H1 (cell line): ENCODE results near the gene DDX11. TPM values are rescaled to one million over a fixed set of nuclear protein-coding genes. Genes with fewer than 3 reads are reported as not detected.

ENCODE experiments used
- CTCF ChIA-PET: fragments of 300-600 bp; sonication (Branson Sonifier 250); formaldehyde crosslinking; loops from one replicate; lab custom pipeline; 2021; ENCODE audit not compliant: partially characterized antibody; lab: Charles Lee
- POLR2A ChIA-PET: fragments of 300-600 bp; sonication (Branson Sonifier 250); formaldehyde crosslinking; loops from one replicate; lab custom pipeline; 2021; ENCODE audit warnings: inconsistent platforms; ENCODE audit not compliant: partially characterized antibody; lab: Charles Lee
- DNase-seq, 2 experiments: peaks; one replicate each; pipeline versions ENCODE4 v3.0.0 to v3.0.0-alpha.2; 2010 to 2022; ENCODE audit warnings: low spot score in 2 of 2, low read depth in 1 of 2, mixed read lengths in 1 of 2
- FAIRE-seq: peaks from 2 replicates; lab custom pipeline; 2011; peaks lifted over from hg19 to GRCh38; lab: Jason Lieb, UNC
- H2AFZ ChIP-seq: 2 replicates; pipeline ENCODE4 v1.8.1; 2012; ENCODE audit warnings: low read length, inconsistent platforms
- H2AK5ac ChIP-seq: 2 replicates; pipeline ENCODE4 v1.6.1; 2013; ENCODE audit warnings: low read depth, low read length
- H2BK120ac ChIP-seq: replicated peaks from 2 replicates; pipeline ENCODE3; 2013; ENCODE audit warnings: low read depth, low read length, inconsistent platforms
- H2BK12ac ChIP-seq: 2 replicates; pipeline ENCODE4 v1.6.1; 2013; ENCODE audit warnings: low read depth, low read length
- H2BK15ac ChIP-seq: 2 replicates; pipeline ENCODE4 v1.6.1; 2013; ENCODE audit warnings: low read length
- H2BK20ac ChIP-seq: 2 replicates; pipeline ENCODE4 v1.6.1; 2013; ENCODE audit warnings: low read length
- H2BK5ac ChIP-seq: 2 replicates; pipeline ENCODE4 v1.6.1; 2013; ENCODE audit warnings: low read depth, low read length
- H3K14ac ChIP-seq: 2 replicates; pipeline ENCODE4 v1.6.1; 2013; ENCODE audit warnings: inconsistent platforms; ENCODE audit not compliant: insufficient read length
- H3K18ac ChIP-seq: 2 replicates; pipeline ENCODE4 v1.6.1; 2013; ENCODE audit warnings: low read length; ENCODE audit errors: extremely low read depth
- H3K23ac ChIP-seq: 2 replicates; pipeline ENCODE4 v1.6.1; 2013; ENCODE audit warnings: inconsistent platforms; ENCODE audit not compliant: insufficient read length
- H3K23me2 ChIP-seq: 2 replicates; pipeline ENCODE4 v1.6.1; 2013; ENCODE audit warnings: low read depth, low read length
- H3K27ac ChIP-seq: 2 replicates; pipeline ENCODE4 v1.6.1; 2011; ENCODE audit warnings: low read depth, low read length, inconsistent platforms
- H3K27me3 ChIP-seq, 4 experiments: replicated peaks in 1 of 4; 1 replicate in 1 of 4; 2 replicates in 3 of 4; pipeline versions ENCODE4 v1.6.1 to v1.8.1; 2011 to 2013; ENCODE audit warnings: low read length in 3 of 4, mild to moderate bottlenecking in 3 of 4, inconsistent platforms in 2 of 4, mixed read lengths in 2 of 4, moderate library complexity in 1 of 4; ENCODE audit not compliant: control insufficient read depth in 3 of 4, insufficient read depth in 3 of 4; ENCODE audit errors: extremely low read depth in 1 of 4
- H3K36me3 ChIP-seq, 4 experiments: 2 replicates each; pipeline versions ENCODE4 v1.6.1 to v1.8.1; 2011 to 2013; ENCODE audit warnings: mild to moderate bottlenecking in 4 of 4, low read length in 3 of 4, moderate library complexity in 2 of 4, control low read depth in 1 of 4, inconsistent platforms in 1 of 4; ENCODE audit not compliant: insufficient read depth in 4 of 4, control insufficient read depth in 2 of 4
- H3K4ac ChIP-seq: replicated peaks from 2 replicates; pipeline ENCODE3; 2013; ENCODE audit warnings: low read length, low read depth, mixed read lengths, inconsistent platforms; ENCODE audit not compliant: insufficient read length
- H3K4me1 ChIP-seq, 4 experiments: replicated peaks in 1 of 4; 1 replicate in 1 of 4; 2 replicates in 3 of 4; pipeline versions ENCODE4 v1.6.1 to v1.8.1; 2011 to 2013; ENCODE audit warnings: low read length in 3 of 4, inconsistent platforms in 2 of 4, mixed read lengths in 1 of 4; ENCODE audit not compliant: insufficient read depth in 4 of 4, control insufficient read depth in 3 of 4
- H3K4me2 ChIP-seq, 2 experiments: 2 replicates each; pipeline versions ENCODE4 v1.6.1 to v1.8.1; 2011 to 2013; ENCODE audit warnings: low read depth in 2 of 2, low read length in 2 of 2, control low read depth in 1 of 2, inconsistent platforms in 1 of 2, mild to moderate bottlenecking in 1 of 2; ENCODE audit not compliant: insufficient read depth in 1 of 2
- H3K4me3 ChIP-seq, 4 experiments: fragments of 200-600, 300-600 bp in 1 of 4; sonication (generic), shearing (Covaris generic), sonication (Bioruptor Twin) in 1 of 4; 2 replicates each; pipeline versions ENCODE4 v1.5.1 to v1.8.1; 2011 to 2016; ENCODE audit warnings: low read length in 4 of 4, low read depth in 3 of 4, control low read depth in 2 of 4, inconsistent platforms in 2 of 4, mild to moderate bottlenecking in 2 of 4, mixed read lengths in 1 of 4, moderate library complexity in 1 of 4; ENCODE audit not compliant: insufficient read depth in 2 of 4; ENCODE audit errors: extremely low read depth in 1 of 4
- H3K56ac ChIP-seq: replicated peaks from 2 replicates; pipeline ENCODE3; 2013; ENCODE audit warnings: low read depth, mild to moderate bottlenecking, mixed read lengths, low read length, inconsistent platforms; ENCODE audit not compliant: insufficient read length
- H3K79me1 ChIP-seq: 2 replicates; pipeline ENCODE4 v1.6.1; 2013; ENCODE audit warnings: low read depth, low read length, control low read depth
- H3K79me2 ChIP-seq, 2 experiments: 2 replicates each; pipeline versions ENCODE4 v1.6.1 to v1.8.1; 2012 to 2013; ENCODE audit warnings: low read length in 2 of 2, mild to moderate bottlenecking in 2 of 2, inconsistent platforms in 1 of 2; ENCODE audit not compliant: insufficient read depth in 2 of 2, control insufficient read depth in 1 of 2
- H3K9ac ChIP-seq, 4 experiments: replicated peaks in 1 of 4; 1 replicate in 1 of 4; 2 replicates in 3 of 4; pipeline versions ENCODE4 v1.6.1 to v1.8.1; 2011 to 2013; ENCODE audit warnings: low read depth in 3 of 4, low read length in 3 of 4, control low read depth in 2 of 4, mild to moderate bottlenecking in 2 of 4, moderate library complexity in 2 of 4, inconsistent platforms in 1 of 4; ENCODE audit errors: extremely low read depth in 1 of 4
- H3K9me3 ChIP-seq, 2 experiments: 2 replicates each; pipeline versions ENCODE4 v1.6.1 to v1.8.1; 2012 to 2013; ENCODE audit warnings: mild to moderate bottlenecking in 2 of 2, moderate library complexity in 2 of 2, control low read depth in 1 of 2, inconsistent platforms in 1 of 2, low read depth in 1 of 2, low read length in 1 of 2, mixed read lengths in 1 of 2; ENCODE audit not compliant: insufficient read depth in 2 of 2
- H4K20me1 ChIP-seq, 2 experiments: replicated peaks in 1 of 2; 2 replicates each; pipeline versions ENCODE3 to v1.8.1; 2011 to 2013; ENCODE audit warnings: inconsistent platforms in 2 of 2, low read length in 2 of 2, mild to moderate bottlenecking in 1 of 2; ENCODE audit not compliant: insufficient read depth in 2 of 2, control insufficient read depth in 1 of 2
- H4K5ac ChIP-seq: 2 replicates; pipeline ENCODE4 v1.6.1; 2013; ENCODE audit warnings: low read length, low read depth, mixed read lengths, inconsistent platforms; ENCODE audit not compliant: insufficient read length
- H4K8ac ChIP-seq: 2 replicates; pipeline ENCODE4 v1.8.0; 2013; ENCODE audit warnings: mild to moderate bottlenecking, moderate library complexity, low read length, inconsistent platforms; ENCODE audit not compliant: insufficient read depth; ENCODE audit errors: extremely low read depth
- H4K91ac ChIP-seq: replicated peaks from 2 replicates; pipeline ENCODE3; 2013; ENCODE audit warnings: low read length, mixed read lengths, inconsistent platforms; ENCODE audit not compliant: insufficient read length
- CBX8 ChIP-seq: fragments of 300-800, 300-1000 bp; sonication (generic); IDR thresholded peaks from 2 replicates; pipeline ENCODE4 v1.7.1; 2016; ENCODE audit warnings: low read depth, low read length, borderline replicate concordance
- CHD2 ChIP-seq: IDR thresholded peaks from 2 replicates; pipeline ENCODE4 v1.6.1; 2012; ENCODE audit warnings: low read length, improper control_type of control experiment
- CREB1 ChIP-seq: IDR thresholded peaks from 2 replicates; pipeline ENCODE4 v1.6.1; 2012; ENCODE audit warnings: inconsistent platforms
- CTBP2 ChIP-seq: IDR thresholded peaks from 2 replicates; pipeline ENCODE4 v1.7.0; 2011; ENCODE audit warnings: borderline replicate concordance, mild to moderate bottlenecking, moderate library complexity, mixed read lengths, low read length; ENCODE audit not compliant: insufficient read depth, insufficient read length
- PHF8 ChIP-seq: fragments of 200-600 bp; sonication (generic); conservative IDR thresholded peaks from 2 replicates; pipeline ENCODE4 v1.7.1; 2012; ENCODE audit warnings: low read depth, mild to moderate bottlenecking, inconsistent platforms, low read length, moderate library complexity
- POLR2A ChIP-seq, 2 experiments: IDR thresholded peaks; 1 replicate in 1 of 2; 2 replicates in 1 of 2; pipeline ENCODE4 v1.6.1; 2011; ENCODE audit warnings: low read depth in 2 of 2, low read length in 2 of 2, mild to moderate bottlenecking in 2 of 2; ENCODE audit errors: control extremely low read depth in 1 of 2
- SIN3A ChIP-seq, 2 experiments: IDR thresholded peaks in 1 of 2; conservative IDR thresholded peaks in 1 of 2; 2 replicates each; pipeline ENCODE4 v1.6.1; 2011 to 2012; ENCODE audit warnings: low read length in 2 of 2, improper control_type of control experiment in 1 of 2, low read depth in 1 of 2, mild to moderate bottlenecking in 1 of 2
- SP2 ChIP-seq: IDR thresholded peaks from 2 replicates; pipeline ENCODE4 v1.6.1; 2012; ENCODE audit warnings: mild to moderate bottlenecking, low read length, inconsistent platforms
- SP4 ChIP-seq: IDR thresholded peaks from 2 replicates; pipeline ENCODE4 v1.6.1; 2012; ENCODE audit warnings: low read length, inconsistent platforms
- TCF12 ChIP-seq: IDR thresholded peaks from 2 replicates; pipeline ENCODE4 v1.6.1; 2011; ENCODE audit warnings: low read depth, mild to moderate bottlenecking, low read length
- TEAD4 ChIP-seq: IDR thresholded peaks from 2 replicates; pipeline ENCODE4 v1.6.1; 2012; ENCODE audit warnings: low read depth, low read length, inconsistent platforms, mixed read lengths
- WGBS, 2 experiments: shearing (Covaris generic) in 1 of 2; methylation state at CpG; one replicate each; pipeline versions ENCODE4 v1.1.6 to v1.1.7; 2013 to 2015; ENCODE audit warnings: low lambda C conversion rate in 2 of 2, mixed read lengths in 2 of 2, inconsistent platforms in 1 of 2, low coverage in 1 of 2, missing lambda C conversion rate in 1 of 2; ENCODE audit not compliant: insufficient replicate concordance in 2 of 2, insufficient coverage in 1 of 2, insufficient read length in 1 of 2; ENCODE audit errors: extremely low coverage in 1 of 2, missing lambda C conversion rate in 1 of 2; 5-methylcytosine and 5-hydroxymethylcytosine counted together
- polyA plus RNA-seq, 7 experiments: library from polyadenylated mRNA; depleted of rRNA in 3 of 7; stranded (reverse) in 5 of 7; unstranded in 2 of 7; fragments of >200 nt in 5 of 7; fragments of 200-250 nt in 2 of 7; gene quantifications; 1 replicate in 5 of 7; 2 replicates in 1 of 7; 4 replicates in 1 of 7; pipeline versions ENCODE4 v1.2.1 to v1.2.3, GENCODE V29; 2011 to 2013; ENCODE audit warnings: missing spikeins in 2 of 7, mixed read lengths in 2 of 7
- total RNA-seq: library from RNA; stranded (reverse); fragmentation: NEBNext Ultra II Directional; extraction: Animal tissue kit (Norgen Biotek cat#: 25700); gene quantifications from 2 replicates; pipeline ENCODE4 v1.2.1, GENCODE V29; 2021
- TF ChIP-seq, protein P1 (sequence below): IDR thresholded peaks from 2 replicates; pipeline ENCODE4 v1.6.1; 2012; ENCODE audit warnings: low read length, inconsistent platforms

DDX11 gene
- total and polyA plus RNA-seq, 2 of the 8 experiments (the other 6 are each of a cell fraction or from before 2014, with no cell fraction given), result 61.6 to 141 TPM

DNA sequence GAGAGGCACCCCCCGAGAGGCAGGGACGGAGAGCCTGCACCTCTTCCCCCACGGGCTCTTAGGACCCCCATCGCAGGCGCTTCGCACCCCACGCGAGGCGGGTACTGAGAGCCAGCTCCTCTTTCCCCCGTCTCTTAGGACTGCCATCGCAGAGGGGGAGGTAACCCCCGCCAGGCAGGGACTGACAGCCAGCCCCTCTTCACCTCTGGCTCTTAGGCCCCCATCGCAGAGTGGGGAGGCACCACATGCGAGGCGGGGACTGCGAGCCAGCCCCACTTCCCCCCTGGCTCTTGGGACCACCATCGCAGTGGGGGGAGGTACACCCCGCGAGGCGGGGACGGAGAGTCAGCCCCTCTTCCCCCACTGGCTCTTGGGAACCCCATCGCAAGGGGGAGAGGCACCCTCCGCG is 46.1 kb downstream of the DDX11 start:
- Histone ChIP-seq H2BK120ac (no peak overlapping the region), H3K79me1 (no peaks in the 10 kb centered on the region), H3K4ac (no peak overlapping the region), H3K4me3 (peak overlapping the region in 3 of 4 experiments; percentile 5 to 60 (median 8); a peak in 5 of 8 replicates), H3K23ac (no peak overlapping the region), H2BK15ac (no peak overlapping the region), H3K27ac (no peak overlapping the region), H3K4me2 (peak overlapping the region; percentile 71 to 73), H4K91ac (no peak overlapping the region), H2BK12ac (no peak overlapping the region), H3K18ac (no peak overlapping the region; the same call in 1 of the 2 replicates), H3K9ac (no peak overlapping the region), H2BK20ac (no peak overlapping the region), H4K20me1 (peaks cover 0 to 2% of the 10 kb centered on the region in 2 experiments), H3K23me2 (peaks cover 11% of the 10 kb centered on the region; the same call in 1 of the 2 replicates), H3K9me3 (no peaks in the 10 kb centered on the region), H3K4me1 (peaks cover 0 to 9% (median 0%) of the 10 kb centered on the region in 4 experiments; a peak in 5 of 7 replicates), H2AFZ (no peak overlapping the region), H3K27me3 (peaks cover 18 to 33% (median 31%) of the 10 kb centered on the region in 4 experiments), H3K14ac (no peak overlapping the region), H3K36me3 (no peaks in the 10 kb centered on the region; a peak in 1 of 8 replicates), H4K8ac (no peak overlapping the region), H3K79me2 (no peaks in the 10 kb centered on the region), H4K5ac (no peak overlapping the region), H2AK5ac (no peak overlapping the region), H3K56ac (no peak overlapping the region), H2BK5ac (no peak overlapping the region)
- no peak for FAIRE-seq
- DNase-seq, result peak in 1 of 2 experiments; percentile 46
- WGBS, 2 experiments, result 23% methylated on average over 13 of the region's 24 CpGs; no CpG with 5 or more reads in 1 of the 2 experiments
- ChIA-PET POLR2A (interaction anchor here (1.3 kb wide), 1 partner anchor 106 kb away, joined by 3 read pairs; no protein-coding TSS in a partner anchor), CTCF (interaction anchor here (0.6 to 2.3 kb wide), 2 partner anchors 118 to 165 kb away, joined by 3 to 7 read pairs; no protein-coding TSS in a partner anchor)
- no peak for TF ChIP-seq SIN3A (conservative IDR thresholded peaks at IDR 0.05 in 1 of 2, IDR thresholded peaks at IDR 0.05 in 1 of 2; ENCODE audit: low read depth in 1 of 2, low read length in 2 of 2)
- no peak for TF ChIP-seq POLR2A (IDR thresholded peaks at IDR 0.05; ENCODE audit: control extremely low read depth in 1 of 2, low read depth in 2 of 2, low read length in 2 of 2)
- TF ChIP-seq CREB1, result no peak
- no peak for TF ChIP-seq TEAD4
- no peak for TF ChIP-seq TCF12
- TF ChIP-seq PHF8, result no peak
- TF ChIP-seq CHD2, result no peak
- TF ChIP-seq, protein P1, sequence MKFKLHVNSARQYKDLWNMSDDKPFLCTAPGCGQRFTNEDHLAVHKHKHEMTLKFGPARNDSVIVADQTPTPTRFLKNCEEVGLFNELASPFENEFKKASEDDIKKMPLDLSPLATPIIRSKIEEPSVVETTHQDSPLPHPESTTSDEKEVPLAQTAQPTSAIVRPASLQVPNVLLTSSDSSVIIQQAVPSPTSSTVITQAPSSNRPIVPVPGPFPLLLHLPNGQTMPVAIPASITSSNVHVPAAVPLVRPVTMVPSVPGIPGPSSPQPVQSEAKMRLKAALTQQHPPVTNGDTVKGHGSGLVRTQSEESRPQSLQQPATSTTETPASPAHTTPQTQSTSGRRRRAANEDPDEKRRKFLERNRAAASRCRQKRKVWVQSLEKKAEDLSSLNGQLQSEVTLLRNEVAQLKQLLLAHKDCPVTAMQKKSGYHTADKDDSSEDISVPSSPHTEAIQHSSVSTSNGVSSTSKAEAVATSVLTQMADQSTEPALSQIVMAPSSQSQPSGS, result no peak
- TF ChIP-seq SP4, result no peak
- no peak for TF ChIP-seq SP2
- no peak for TF ChIP-seq CBX8
- TF ChIP-seq CTBP2, result no peak
